ENCODE data around the gene KISS1R. TPM values are rescaled to one million over a fixed set of nuclear protein-coding genes. Genes with fewer than 3 reads are reported as not detected.
A peak's percentile ranks its signal among the peaks of the same experiment; 100 is the strongest.

KISS1R gene
- total and polyA plus RNA-seq, 12 donors: 0.25 to 0.44 TPM; not detected in 10

- H3K27ac ChIP-seq: peak overlapping the region; percentile 46 to 91 (median 70)
These were observed 47.6 kb upstream of the KISS1R start for GRCh38 chr19:869245-870177.

GRCh38 chr19:870314-870713 is 46.8 kb upstream of the KISS1R start:
- 88 to 97% (median 92%) methylated on average over 8 of the region's 8 CpGs for WGBS, 4 donors
- Histone ChIP-seq H3K27me3 (no peaks in the 10 kb centered on the region), H3K9me3 (replicated peaks in 1 of 3) (no peaks in the 10 kb centered on the region), H3K4me1 (replicated peaks in 1 of 2) (peaks cover 12 to 18% of the 10 kb centered on the region in 2 donors), H3K4me3 (no peak overlapping the region), H3K27ac (peak overlapping the region in 2 of 5 donors; percentile 87 to 91), H3K36me3 (replicated peaks in 1 of 2) (peaks cover 0 to 36% of the 10 kb centered on the region in 2 donors)
- DNase-seq: no peak
- TF ChIP-seq, protein P1, sequence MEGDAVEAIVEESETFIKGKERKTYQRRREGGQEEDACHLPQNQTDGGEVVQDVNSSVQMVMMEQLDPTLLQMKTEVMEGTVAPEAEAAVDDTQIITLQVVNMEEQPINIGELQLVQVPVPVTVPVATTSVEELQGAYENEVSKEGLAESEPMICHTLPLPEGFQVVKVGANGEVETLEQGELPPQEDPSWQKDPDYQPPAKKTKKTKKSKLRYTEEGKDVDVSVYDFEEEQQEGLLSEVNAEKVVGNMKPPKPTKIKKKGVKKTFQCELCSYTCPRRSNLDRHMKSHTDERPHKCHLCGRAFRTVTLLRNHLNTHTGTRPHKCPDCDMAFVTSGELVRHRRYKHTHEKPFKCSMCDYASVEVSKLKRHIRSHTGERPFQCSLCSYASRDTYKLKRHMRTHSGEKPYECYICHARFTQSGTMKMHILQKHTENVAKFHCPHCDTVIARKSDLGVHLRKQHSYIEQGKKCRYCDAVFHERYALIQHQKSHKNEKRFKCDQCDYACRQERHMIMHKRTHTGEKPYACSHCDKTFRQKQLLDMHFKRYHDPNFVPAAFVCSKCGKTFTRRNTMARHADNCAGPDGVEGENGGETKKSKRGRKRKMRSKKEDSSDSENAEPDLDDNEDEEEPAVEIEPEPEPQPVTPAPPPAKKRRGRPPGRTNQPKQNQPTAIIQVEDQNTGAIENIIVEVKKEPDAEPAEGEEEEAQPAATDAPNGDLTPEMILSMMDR (IDR thresholded peaks at IDR 0.05): no peak
- no peak for TF ChIP-seq POLR2A (IDR thresholded peaks at IDR 0.05)
- intact Hi-C loops (cut with DNase I): no loop called here

More at GRCh38 chr19:869245-870177, 47.6 kb upstream of the KISS1R start:
- intact Hi-C loops (cut with DNase I): loop anchor here in 1 of 2 donors (5.0 kb wide), 1 partner anchor 113 kb away; the partner anchor contains the start of gene WDR18
- H3K27me3 ChIP-seq: no peaks in the 10 kb centered on the region
- no peak overlapping the region for H3K4me3 ChIP-seq
- TF ChIP-seq POLR2A (IDR thresholded peaks at IDR 0.05): no peak
- TF ChIP-seq, protein P1 (IDR thresholded peaks at IDR 0.05): no peak
- peak; percentile 61 to 88 (median 79) for DNase-seq
- no peaks in the 10 kb centered on the region for H3K9me3 ChIP-seq (replicated peaks in 1 of 3)
- 50 to 60% (median 56%) methylated on average over 15 to 29 of the region's 29 CpGs for WGBS, 4 donors
- peaks cover 12 to 18% of the 10 kb centered on the region in 2 donors for H3K4me1 ChIP-seq (replicated peaks in 1 of 2)
- peaks cover 0 to 31% of the 10 kb centered on the region in 2 donors for H3K36me3 ChIP-seq (replicated peaks in 1 of 2)

- intact Hi-C loops (cut with DNase I): no loop called here
- H3K27me3 ChIP-seq: no peaks in the 10 kb centered on the region
- TF ChIP-seq, protein P1 (IDR thresholded peaks at IDR 0.05): no peak
- no peak for TF ChIP-seq POLR2A (IDR thresholded peaks at IDR 0.05)
- no peaks in the 10 kb centered on the region for H3K9me3 ChIP-seq (replicated peaks in 1 of 3)
- peak in 3 of 7 donors; percentile 55 to 75 (median 74) for DNase-seq
- peaks cover 0 to 36% of the 10 kb centered on the region in 2 donors for H3K36me3 ChIP-seq (replicated peaks in 1 of 2)
- peak overlapping the region in 1 of 5 donors; percentile 40 for H3K27ac ChIP-seq
- no peak overlapping the region for H3K4me3 ChIP-seq
- WGBS, 4 donors: 75 to 91% (median 86%) methylated on average over 11 to 28 of the region's 28 CpGs
- peaks cover 12 to 18% of the 10 kb centered on the region in 2 donors for H3K4me1 ChIP-seq (replicated peaks in 1 of 2)
These were observed 46.2 kb upstream of the KISS1R start for GRCh38 chr19:870963-871401.

Data from adrenal gland (tissue), 12 donors.